ENCODE data around the gene ABCB8.

Gene ABCB8

GRCh38 chr7:151088856-151089699, 60.8 kb downstream of the ABCB8 start:
- peak; percentile 34 for DNase-seq

GRCh38 chr7:151089893-151090730, 61.9 kb downstream of the ABCB8 start:
- no peak for DNase-seq

GRCh38 chr7:151091003-151091402, 62.8 kb downstream of the ABCB8 start:
- no peak for DNase-seq

GRCh38 chr7:151091431-151091830, 63.2 kb downstream of the ABCB8 start:
- no peak for DNase-seq

GRCh38 chr7:151091988-151092387, 63.7 kb downstream of the ABCB8 start:
- DNase-seq: no peak

GRCh38 chr7:151093748-151094147, 65.5 kb downstream of the ABCB8 start:
- no peak for DNase-seq

GRCh38 chr7:151094675-151095074, 66.4 kb downstream of the ABCB8 start:
- DNase-seq: no peak

GRCh38 chr7:151095123-151095797, 67.0 kb downstream of the ABCB8 start:
- DNase-seq: no peak

- no peak for DNase-seq
Measured at GRCh38 chr7:151095828-151096475, 67.7 kb downstream of the ABCB8 start.

All from T1000 (cell line).